Mucosa of descending colon (tissue), 3 donors: ENCODE results near the gene PIP5K1A. TPM values are rescaled to one million over a fixed set of nuclear protein-coding genes. Genes with fewer than 3 reads are reported as not detected.

Experiments
- ATAC-seq: fragments of 200-7000 bp; cut with Tn5 transposase; one replicate; pipeline ENCODE4 v1.9.1; 2020; ENCODE audit warnings: mild to moderate bottlenecking, moderate library complexity
- DNase-seq, 3 donors: peaks; one replicate each; pipeline ENCODE4 v3.0.0-alpha.2; 2020
- H3K36me3 ChIP-seq: fragments of 200-600 bp; one replicate; pipeline ENCODE4 v1.8.0; 2021; ENCODE audit warnings: low read depth, mild to moderate bottlenecking
- H3K4me1 ChIP-seq: fragments of 200-600 bp; one replicate; pipeline ENCODE4 v1.8.0; 2021; ENCODE audit warnings: low read depth, mild to moderate bottlenecking
- H3K4me3 ChIP-seq: fragments of 200-600 bp; one replicate; pipeline ENCODE4 v1.8.0; 2021; ENCODE audit warnings: mild to moderate bottlenecking
- H3K9me3 ChIP-seq: fragments of 200-600 bp; one replicate; pipeline ENCODE4 v1.8.0; 2021; ENCODE audit warnings: mild to moderate bottlenecking
- intact Hi-C, 2 donors: fragments of 100-400 bp; cut with DNase I in 1 of 2; cut with micrococcal nuclease in 1 of 2; formaldehyde crosslinking; loops; one replicate each; pipeline versions ENCODE4 v1.11.0 to v1.11.1; 2022; cut with DNase I, micrococcal nuclease
- total RNA-seq, 3 donors: library from RNA; stranded (reverse); fragmentation: NEBNext Ultra II Directional in 2 of 3; extraction: Animal tissue kit (Norgen Biotek cat#: 25700) in 2 of 3; gene quantifications; one replicate each; pipeline versions ENCODE4 v1.2.1 to v1.2.4, GENCODE V29; 2021 to 2023
- TF ChIP-seq, protein P1 (sequence below): fragments of 200-600 bp; IDR thresholded peaks from one replicate; pipeline ENCODE4 v1.8.0; 2022; ENCODE audit warnings: antibody characterized with exemption, mild to moderate bottlenecking
- donor health status: DM: no; HTN: no; CAD: no; lungs with moderate emphysema.
- donor health status: DM: no; HTN: no; CAD: no.
- donor health status: DM: no; HTN: yes; CAD: no.

Gene PIP5K1A
- total RNA-seq, 3 donors from 2014 or later = 38.4 to 47.5 (median 39.2) TPM

DNA sequence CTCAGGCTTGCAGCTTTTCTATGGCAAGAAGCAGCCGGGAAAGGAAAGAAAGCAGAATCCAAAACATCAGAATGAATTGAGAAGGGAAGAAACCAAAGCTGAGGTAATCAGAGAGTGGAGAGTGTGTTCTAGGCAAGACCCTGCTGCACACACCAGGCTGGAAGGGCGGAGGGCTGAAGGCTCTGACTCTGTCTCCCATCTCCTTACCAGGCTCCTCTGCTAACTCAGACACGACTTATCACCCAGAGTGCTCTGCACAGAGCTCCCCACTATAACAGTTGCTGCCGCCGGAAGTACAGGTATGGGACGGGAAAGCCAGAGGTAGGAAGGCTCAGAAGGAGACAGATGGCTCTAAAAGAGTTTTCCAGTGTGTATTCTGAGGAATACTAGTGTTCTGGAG lies 31.2 kb upstream of the PIP5K1A start:
- ATAC-seq = no peak
- H3K36me3 ChIP-seq = no peaks in the 10 kb centered on the region
- TF ChIP-seq, protein P1, sequence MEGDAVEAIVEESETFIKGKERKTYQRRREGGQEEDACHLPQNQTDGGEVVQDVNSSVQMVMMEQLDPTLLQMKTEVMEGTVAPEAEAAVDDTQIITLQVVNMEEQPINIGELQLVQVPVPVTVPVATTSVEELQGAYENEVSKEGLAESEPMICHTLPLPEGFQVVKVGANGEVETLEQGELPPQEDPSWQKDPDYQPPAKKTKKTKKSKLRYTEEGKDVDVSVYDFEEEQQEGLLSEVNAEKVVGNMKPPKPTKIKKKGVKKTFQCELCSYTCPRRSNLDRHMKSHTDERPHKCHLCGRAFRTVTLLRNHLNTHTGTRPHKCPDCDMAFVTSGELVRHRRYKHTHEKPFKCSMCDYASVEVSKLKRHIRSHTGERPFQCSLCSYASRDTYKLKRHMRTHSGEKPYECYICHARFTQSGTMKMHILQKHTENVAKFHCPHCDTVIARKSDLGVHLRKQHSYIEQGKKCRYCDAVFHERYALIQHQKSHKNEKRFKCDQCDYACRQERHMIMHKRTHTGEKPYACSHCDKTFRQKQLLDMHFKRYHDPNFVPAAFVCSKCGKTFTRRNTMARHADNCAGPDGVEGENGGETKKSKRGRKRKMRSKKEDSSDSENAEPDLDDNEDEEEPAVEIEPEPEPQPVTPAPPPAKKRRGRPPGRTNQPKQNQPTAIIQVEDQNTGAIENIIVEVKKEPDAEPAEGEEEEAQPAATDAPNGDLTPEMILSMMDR = no peak
- H3K4me1 ChIP-seq = peaks cover 11% of the 10 kb centered on the region
- H3K4me3 ChIP-seq = no peak overlapping the region
- H3K9me3 ChIP-seq = no peaks in the 10 kb centered on the region
- intact Hi-C loops = no loop called here
- no peak for DNase-seq

DNA sequence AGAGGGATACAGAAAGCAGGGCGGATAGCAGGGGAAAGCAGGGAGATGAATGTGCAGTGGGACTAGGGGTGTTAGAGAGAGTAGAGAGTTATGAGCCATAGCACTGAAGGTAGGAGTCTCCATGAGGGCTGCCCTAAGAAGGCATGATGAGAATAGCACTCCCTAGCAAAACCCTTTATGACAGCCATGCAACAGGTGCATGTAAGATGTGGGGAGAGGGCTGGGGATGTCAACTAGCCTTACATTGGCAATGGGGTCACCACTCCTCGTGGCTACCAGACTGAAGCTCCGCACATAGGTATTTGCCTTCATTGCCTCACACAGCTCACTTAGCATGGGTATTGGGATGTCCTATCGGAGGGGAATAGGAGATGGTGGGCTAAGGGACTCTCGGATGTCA lies 27.2 kb upstream of the PIP5K1A start:
- H3K36me3 ChIP-seq = no peaks in the 10 kb centered on the region
- H3K4me3 ChIP-seq = no peak overlapping the region
- H3K4me1 ChIP-seq = peaks cover 7% of the 10 kb centered on the region
- TF ChIP-seq, protein P1 = no peak
- intact Hi-C loops = no loop called here
- ATAC-seq = no peak
- no peak for DNase-seq
- no peaks in the 10 kb centered on the region for H3K9me3 ChIP-seq

DNA sequence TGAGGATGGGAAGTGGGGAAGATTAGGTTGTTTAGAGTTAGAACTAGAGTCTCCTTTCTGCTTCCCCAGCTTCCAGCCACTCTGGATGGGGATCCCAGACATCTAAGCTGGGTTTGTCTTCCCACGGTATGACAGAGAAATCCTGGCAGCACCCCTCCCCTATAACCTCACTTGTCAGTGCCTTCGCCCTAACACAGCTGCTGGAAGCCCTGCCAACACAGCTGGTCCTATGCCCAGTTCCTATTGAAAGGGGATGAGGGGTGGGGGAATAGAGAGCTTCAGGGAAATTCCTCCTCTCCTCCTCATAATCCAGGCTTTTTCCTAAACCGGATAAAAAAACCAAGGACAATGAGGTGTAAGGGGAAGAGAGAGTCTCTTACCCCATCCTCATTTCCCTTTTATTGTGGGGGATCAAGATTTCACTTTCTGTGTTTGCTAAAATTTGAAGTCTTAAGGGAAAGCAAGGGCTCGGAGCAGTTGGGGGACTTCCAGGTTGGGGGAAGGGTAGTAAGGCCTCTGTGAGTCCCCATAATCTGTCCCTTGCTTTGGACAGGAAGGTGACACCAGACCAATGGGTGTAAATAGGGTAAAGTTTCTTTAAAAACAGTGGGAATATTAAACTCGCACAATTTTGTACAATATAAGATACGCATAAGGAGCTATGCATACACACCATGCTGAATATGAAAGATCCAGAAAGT lies 23.2 kb upstream of the PIP5K1A start:
- DNase-seq (no peak), ATAC-seq (no peak)
- TF ChIP-seq, protein P1 = no peak
- Histone ChIP-seq H3K4me3 (no peak overlapping the region), H3K9me3 (no peaks in the 10 kb centered on the region), H3K36me3 (peaks cover 8% of the 10 kb centered on the region), H3K4me1 (no peaks in the 10 kb centered on the region)
- intact Hi-C loops = no loop called here

DNA sequence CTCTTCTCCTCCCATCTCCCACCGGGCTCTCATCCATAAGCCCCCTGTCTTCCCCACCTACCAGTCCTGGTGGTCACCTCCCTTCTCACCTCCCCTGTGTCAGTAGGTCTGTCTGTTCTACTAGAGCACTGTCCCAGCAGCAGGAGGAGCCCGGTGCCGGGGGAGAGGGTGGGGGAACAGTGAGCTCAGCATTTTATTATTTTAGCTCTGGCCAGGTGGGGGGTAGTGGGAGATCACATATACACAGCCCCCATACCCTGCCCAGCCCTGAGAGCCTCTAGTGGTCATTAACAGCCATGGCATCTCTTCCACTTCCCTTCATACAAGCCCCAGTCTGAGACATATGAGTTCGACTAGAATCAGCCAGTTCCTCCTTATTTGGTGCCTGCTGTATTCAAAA lies 22.5 kb upstream of the PIP5K1A start, which contains the start of gene TMOD4:
Gene TMOD4, minus strand, starts transcription at position 119 of the 400 bp plus-strand sequence. CDS start 1,106 bp downstream, outside the sequence.
- ATAC-seq (peak; percentile 60), DNase-seq (no peak)
- peaks cover 8% of the 10 kb centered on the region for H3K36me3 ChIP-seq
- TF ChIP-seq, protein P1 = peak; percentile 13
- H3K9me3 ChIP-seq = no peaks in the 10 kb centered on the region
- no peaks in the 10 kb centered on the region for H3K4me1 ChIP-seq
- H3K4me3 ChIP-seq = no peak within 1 kb of the TSS
- intact Hi-C loops = no loop called here

DNA sequence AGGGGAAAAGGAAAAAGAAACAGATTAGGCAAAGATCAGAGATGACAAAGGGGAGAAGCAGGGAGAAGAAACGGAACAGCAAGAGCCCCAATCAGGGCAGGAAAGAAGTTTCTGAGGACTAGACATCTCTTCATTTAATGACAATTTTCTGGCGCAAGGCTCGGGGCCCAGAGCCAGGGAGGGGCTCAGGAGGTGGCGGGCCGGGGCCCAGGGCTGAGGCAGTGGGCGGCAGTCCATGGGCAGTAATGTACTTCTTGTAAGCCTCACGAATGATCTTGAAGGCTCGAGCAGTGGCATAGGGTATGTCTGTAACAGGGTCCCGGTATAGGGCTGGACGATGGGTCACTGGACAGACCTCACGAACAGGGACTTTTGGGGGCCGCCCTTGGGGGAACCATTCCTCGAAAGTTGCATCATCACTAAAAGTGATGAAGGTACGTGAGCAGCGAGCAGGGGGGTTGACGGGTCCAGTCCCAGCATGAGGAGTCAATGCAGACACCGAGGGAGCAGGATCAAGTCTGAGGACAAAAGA lies 21.8 kb upstream of the PIP5K1A start:
- TF ChIP-seq, protein P1 = no peak
- no peak for DNase-seq
- H3K4me1 ChIP-seq = no peaks in the 10 kb centered on the region
- H3K4me3 ChIP-seq = no peak overlapping the region
- intact Hi-C loops = no loop called here
- no peak for ATAC-seq
- no peaks in the 10 kb centered on the region for H3K9me3 ChIP-seq
- H3K36me3 ChIP-seq = peaks cover 11% of the 10 kb centered on the region
